MCF 10A (cell line): ENCODE data around the gene PUSL1. TPM values are rescaled to one million over a fixed set of nuclear protein-coding genes. Genes with fewer than 3 reads are reported as not detected.

Experiments used
- BruUV-seq: library from RNA; stranded (reverse); fragments of 400-500 nt; replicated peaks from 2 replicates; lab custom pipeline; 2021; lab: Mats Ljungman, UMichigan
- CTCF ChIA-PET: fragments of 300-600 bp; sonication (Branson Sonifier 250); formaldehyde crosslinking; extraction: SDS; loops from one replicate; lab custom pipeline; 2021; ENCODE audit warnings: antibody characterized with exemption, inconsistent platforms; lab: Yijun Ruan, JAX
- POLR2A ChIA-PET: fragments of 300-600, 350-650 bp; sonication (Branson Sonifier 250); formaldehyde crosslinking; extraction: SDS; loops from one replicate; lab custom pipeline; 2020; ENCODE audit warnings: antibody characterized with exemption, inconsistent platforms; lab: Yijun Ruan, JAX
- DNase-seq: peaks from one replicate; pipeline ENCODE4 v3.0.0-alpha.2; 2018; ENCODE audit not compliant: unreplicated experiment
- H3K27ac Mint-ChIP-seq: one replicate; pipeline ENCODE4 v1.8.0; 2022; ENCODE audit warnings: mild to moderate bottlenecking, low read depth, mixed read lengths; ENCODE audit not compliant: unreplicated experiment
- H3K27me3 Mint-ChIP-seq: one replicate; pipeline ENCODE4 v1.8.0; 2022; ENCODE audit warnings: mixed read lengths; ENCODE audit not compliant: insufficient read depth, unreplicated experiment
- H3K36me3 Mint-ChIP-seq: one replicate; pipeline ENCODE4 v1.8.0; 2022; ENCODE audit warnings: mild to moderate bottlenecking, moderate library complexity, mixed read lengths; ENCODE audit not compliant: insufficient read depth, unreplicated experiment
- H3K4me1 Mint-ChIP-seq: one replicate; pipeline ENCODE4 v1.8.0; 2022; ENCODE audit warnings: mixed read lengths; ENCODE audit not compliant: insufficient read depth, unreplicated experiment
- H3K4me3 Mint-ChIP-seq: one replicate; pipeline ENCODE4 v1.8.0; 2022; ENCODE audit warnings: mild to moderate bottlenecking, moderate library complexity, mixed read lengths; ENCODE audit not compliant: unreplicated experiment
- H3K9me3 Mint-ChIP-seq: one replicate; pipeline ENCODE4 v1.8.0; 2022; ENCODE audit warnings: mixed read lengths; ENCODE audit not compliant: unreplicated experiment
- intact Hi-C: fragments of 100-400 bp; cut with micrococcal nuclease; formaldehyde crosslinking; loops from 2 replicates; pipeline ENCODE4 v1.14.1; 2022
- total RNA-seq: library from RNA; stranded (reverse); gene quantifications from 2 replicates; pipeline ENCODE4 v1.2.3, GENCODE V29; 2022
- TF ChIP-seq, protein P1 (sequence below): fragments of 200-600 bp; IDR thresholded peaks from one replicate; pipeline ENCODE4 v1.8.0; 2022; ENCODE audit warnings: antibody characterized with exemption, mild to moderate bottlenecking; ENCODE audit not compliant: unreplicated experiment

The PUSL1 gene
- total RNA-seq, 1 experiment from 2014 or later: 27.4 TPM

DNA sequence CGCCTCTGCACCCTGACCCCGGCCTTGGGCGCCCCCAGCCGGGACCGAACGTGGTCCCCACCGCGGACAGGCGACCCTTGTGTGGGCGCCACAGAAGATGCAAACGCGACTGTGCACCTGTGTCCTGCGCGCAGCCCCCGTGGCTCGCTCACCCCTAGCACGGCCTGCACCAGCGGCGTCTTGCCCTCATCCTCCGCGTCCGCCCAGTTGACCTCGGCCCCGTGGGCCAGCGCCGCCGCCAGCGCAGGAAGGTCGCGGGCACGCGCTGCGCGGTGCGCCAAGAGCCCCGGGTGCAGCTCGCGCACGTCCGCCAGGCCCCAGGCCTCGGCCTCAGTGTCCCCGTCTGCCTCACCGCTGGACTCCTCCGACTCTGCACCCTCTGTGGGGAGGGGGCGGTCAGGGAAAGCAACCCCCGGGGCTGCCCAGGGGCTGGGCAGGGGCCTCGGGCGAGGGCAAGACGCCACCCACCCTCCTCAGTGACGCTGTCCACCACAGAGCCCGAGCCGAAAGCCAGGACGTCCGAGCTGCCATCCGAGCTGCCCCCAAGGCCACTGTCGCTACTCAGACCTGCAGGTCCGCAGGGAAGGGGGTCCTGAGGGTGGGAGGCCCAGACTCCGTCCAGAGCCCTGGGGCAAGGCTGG, 14.0 kb upstream of the PUSL1 start:
- Mint-ChIP-seq H3K27ac (no peak overlapping the region), H3K27me3 (no peaks in the 10 kb centered on the region), H3K9me3 (no peaks in the 10 kb centered on the region), H3K4me3 (no peak overlapping the region), H3K36me3 (peaks cover 17% of the 10 kb centered on the region), H3K4me1 (no peaks in the 10 kb centered on the region)
- POLR2A ChIA-PET: interaction anchor here (0.6 to 1.7 kb wide), 2 partner anchors 8 to 177 kb away, joined by 3 to 9 read pairs; no protein-coding TSS in a partner anchor
- intact Hi-C loops: loop anchor here (5.0 to 10.0 kb wide), 2 partner anchors 62 to 310 kb away; partner anchors contain the start of genes B3GALT6, PERM1 and SDF4
- CTCF ChIA-PET: no interaction called here
- DNase-seq: no peak
- TF ChIP-seq, protein P1, sequence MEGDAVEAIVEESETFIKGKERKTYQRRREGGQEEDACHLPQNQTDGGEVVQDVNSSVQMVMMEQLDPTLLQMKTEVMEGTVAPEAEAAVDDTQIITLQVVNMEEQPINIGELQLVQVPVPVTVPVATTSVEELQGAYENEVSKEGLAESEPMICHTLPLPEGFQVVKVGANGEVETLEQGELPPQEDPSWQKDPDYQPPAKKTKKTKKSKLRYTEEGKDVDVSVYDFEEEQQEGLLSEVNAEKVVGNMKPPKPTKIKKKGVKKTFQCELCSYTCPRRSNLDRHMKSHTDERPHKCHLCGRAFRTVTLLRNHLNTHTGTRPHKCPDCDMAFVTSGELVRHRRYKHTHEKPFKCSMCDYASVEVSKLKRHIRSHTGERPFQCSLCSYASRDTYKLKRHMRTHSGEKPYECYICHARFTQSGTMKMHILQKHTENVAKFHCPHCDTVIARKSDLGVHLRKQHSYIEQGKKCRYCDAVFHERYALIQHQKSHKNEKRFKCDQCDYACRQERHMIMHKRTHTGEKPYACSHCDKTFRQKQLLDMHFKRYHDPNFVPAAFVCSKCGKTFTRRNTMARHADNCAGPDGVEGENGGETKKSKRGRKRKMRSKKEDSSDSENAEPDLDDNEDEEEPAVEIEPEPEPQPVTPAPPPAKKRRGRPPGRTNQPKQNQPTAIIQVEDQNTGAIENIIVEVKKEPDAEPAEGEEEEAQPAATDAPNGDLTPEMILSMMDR: no peak
- BruUV-seq: no TSS peak

DNA sequence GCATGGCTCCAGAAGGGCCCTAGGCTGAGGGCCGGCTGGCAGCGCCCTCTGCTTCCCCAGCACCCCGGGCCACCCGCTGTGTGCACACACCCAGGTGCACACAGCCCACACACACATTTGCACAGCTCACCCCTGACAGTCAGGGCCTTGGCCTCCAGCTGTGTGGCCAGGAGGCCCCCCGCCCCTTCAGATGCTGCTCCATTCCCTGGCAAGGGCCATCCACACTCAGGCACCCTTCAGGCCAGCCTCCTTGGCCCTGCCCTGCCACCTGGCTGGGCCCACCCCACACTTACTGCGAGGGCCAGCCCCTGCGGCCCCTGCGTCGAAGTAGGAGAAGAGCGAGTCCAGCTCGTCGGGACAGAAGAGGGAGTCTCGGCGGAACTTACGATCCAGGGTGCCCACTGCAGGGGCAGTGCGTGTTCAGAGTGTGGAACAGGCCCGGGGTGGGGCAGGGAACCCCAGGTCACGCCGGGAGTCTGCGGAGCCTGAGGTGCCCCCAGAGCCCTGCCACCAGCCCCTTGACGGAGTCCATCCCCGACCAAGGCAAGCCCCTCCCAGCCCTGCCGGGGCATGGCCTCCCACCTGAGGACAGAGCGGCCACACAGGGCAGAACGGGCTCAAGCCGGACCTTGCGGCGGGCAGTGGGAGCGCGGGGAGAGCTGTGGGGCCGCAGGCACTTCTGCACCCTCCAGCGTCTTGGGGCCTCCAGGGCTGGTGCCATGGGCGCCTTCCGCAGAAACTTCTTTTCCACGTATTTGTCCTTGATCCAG, 13.1 kb upstream of the PUSL1 start:
- ChIA-PET POLR2A (interaction anchor here (1.7 kb wide), 1 partner anchor 9 kb away, joined by 9 read pairs; no protein-coding TSS in a partner anchor), CTCF (interaction anchor here (0.6 kb wide), 1 partner anchor 33 kb away, joined by 3 read pairs; no protein-coding TSS in a partner anchor)
- DNase-seq: no peak
- intact Hi-C loops: loop anchor here (10.0 kb wide), 1 partner anchor 311 kb away; the partner anchor contains the start of gene PERM1
- Mint-ChIP-seq H3K4me1 (no peaks in the 10 kb centered on the region), H3K27ac (no peak overlapping the region), H3K36me3 (peaks cover 22% of the 10 kb centered on the region), H3K9me3 (no peaks in the 10 kb centered on the region), H3K4me3 (no peak overlapping the region), H3K27me3 (no peaks in the 10 kb centered on the region)
- no TSS peak for BruUV-seq
- TF ChIP-seq, protein P1: no peak

DNA sequence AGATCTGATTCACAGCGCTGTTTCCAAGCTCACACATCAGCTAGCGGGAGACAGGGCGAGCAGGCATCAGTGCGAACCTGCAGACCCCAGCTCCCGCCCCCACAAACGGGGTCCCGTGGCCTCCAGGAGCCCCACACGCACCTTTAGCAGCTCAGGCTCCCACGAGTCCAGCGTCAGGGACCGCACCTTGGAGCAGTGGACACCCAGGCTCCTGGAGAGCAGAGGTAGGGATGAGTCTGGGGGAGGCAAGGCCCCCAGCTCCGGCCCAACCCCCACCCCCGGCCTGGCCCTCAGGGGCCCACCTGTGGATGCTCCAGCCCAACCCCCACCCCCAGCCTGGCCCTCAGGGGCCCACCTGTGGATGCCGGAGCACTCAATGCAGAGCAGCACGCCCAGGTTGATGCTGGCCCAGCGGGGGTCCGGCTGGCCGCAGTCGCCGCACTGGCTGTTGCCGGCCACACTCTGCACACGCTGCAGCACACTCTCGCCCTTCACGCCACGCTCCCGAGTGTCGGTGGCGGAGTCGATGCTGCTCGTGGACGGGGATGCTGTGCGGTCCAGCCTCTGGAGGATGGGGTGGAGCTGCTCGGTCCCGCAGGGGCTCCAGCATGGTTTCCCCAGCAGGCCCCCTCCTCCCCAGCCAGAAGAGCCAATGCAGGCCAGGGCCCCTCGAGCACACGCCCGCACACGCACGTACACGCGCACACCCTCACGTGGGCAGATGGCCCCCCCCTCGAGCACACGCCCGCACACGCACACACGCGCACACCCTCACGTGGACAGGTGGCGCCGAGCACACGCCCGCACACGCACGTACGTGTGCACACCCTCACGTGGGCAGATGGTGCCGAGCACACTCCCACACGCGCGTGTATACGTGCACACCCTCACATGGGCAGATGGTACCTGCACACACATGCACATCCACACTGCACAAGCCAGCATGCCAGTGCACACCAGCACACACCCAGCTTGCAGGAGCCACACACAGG, 12.0 kb upstream of the PUSL1 start:
- CTCF ChIA-PET: no interaction called here
- Mint-ChIP-seq H3K9me3 (no peaks in the 10 kb centered on the region), H3K4me3 (no peak overlapping the region), H3K27ac (no peak overlapping the region), H3K36me3 (peaks cover 23% of the 10 kb centered on the region), H3K4me1 (no peaks in the 10 kb centered on the region), H3K27me3 (no peaks in the 10 kb centered on the region)
- BruUV-seq: no TSS peak
- intact Hi-C loops: loop anchor here (10.0 kb wide), 1 partner anchor 312 kb away; the partner anchor contains the start of gene PERM1
- TF ChIP-seq, protein P1: no peak
- POLR2A ChIA-PET: interaction anchor here (0.6 kb wide), 1 partner anchor 174 kb away, joined by 3 read pairs; no protein-coding TSS in a partner anchor
- no peak for DNase-seq
